GM21390 (cell line): ENCODE data around the gene UNC13B.
"Not testable (repeated sequence)": the region's sequence is repeated elsewhere in the genome, so short reads cannot be mapped to it uniquely, and the experiment has no call there.

Experiments
- ATAC-seq: cut with Tn5 transposase; IDR thresholded peaks from one replicate; pipeline ENCODE4 v1.9.1; 2021; ENCODE audit not compliant: unreplicated experiment

UNC13B gene

GRCh38 chr9:35161713-35162604, at the start of gene UNC13B:
Gene UNC13B, plus strand, starts transcription at chr9:35162009. Its CDS starts 275 bp downstream, at chr9:35162284.
- ATAC-seq: peak; percentile 71

GRCh38 chr9:35112257-35113020, 49.4 kb upstream of the UNC13B start:
- ATAC-seq: no peak

GRCh38 chr9:35114113-35114839, 47.5 kb upstream of the UNC13B start:
- ATAC-seq: no peak

- no peak for ATAC-seq
These were observed 46.8 kb upstream of the UNC13B start for GRCh38 chr9:35114840-35115628.

GRCh38 chr9:35115680-35116538, 45.9 kb upstream of the UNC13B start, which contains the start of gene ATOSB:
Gene ATOSB, minus strand, starts transcription at chr9:35115862. Its CDS starts 7,588 bp downstream, at chr9:35108274.
- peak; percentile 52 for ATAC-seq

GRCh38 chr9:35116539-35116897, 45.3 kb upstream of the UNC13B start:
- ATAC-seq: peak; percentile 3

- ATAC-seq: peak; percentile 32
These were observed 44.8 kb upstream of the UNC13B start for GRCh38 chr9:35116898-35117551.

GRCh38 chr9:35134920-35135319, 26.9 kb upstream of the UNC13B start:
- ATAC-seq: no peak

GRCh38 chr9:35135988-35136387, 25.8 kb upstream of the UNC13B start:
- ATAC-seq: no peak

GRCh38 chr9:35136866-35137265, 24.9 kb upstream of the UNC13B start:
- ATAC-seq: no peak

- no peak for ATAC-seq
These were observed 21.7 kb upstream of the UNC13B start for GRCh38 chr9:35140093-35140492.

GRCh38 chr9:35142037-35142436, 19.8 kb upstream of the UNC13B start:
- no peak for ATAC-seq

GRCh38 chr9:35147941-35148563, 13.8 kb upstream of the UNC13B start:
- not testable (repeated sequence) for ATAC-seq

GRCh38 chr9:35152926-35153325, 8.9 kb upstream of the UNC13B start:
- no peak for ATAC-seq

GRCh38 chr9:35156781-35157180, 5.0 kb upstream of the UNC13B start:
- ATAC-seq: no peak

- ATAC-seq: not testable (repeated sequence)
These were observed 4.0 kb upstream of the UNC13B start for GRCh38 chr9:35157836-35158235.

GRCh38 chr9:35158501-35159280, 3.1 kb upstream of the UNC13B start:
- ATAC-seq: no peak
